Pancreas (tissue), 10 donors: ENCODE data around the gene COPZ1. TPM values are rescaled to one million over a fixed set of nuclear protein-coding genes. Genes with fewer than 3 reads are reported as not detected.

ENCODE experiments used
- ATAC-seq, 4 donors: fragments of 200-7000 bp; cut with Tn5 transposase; one replicate each; pipeline versions ENCODE4 v1.8.0 to v1.9.1; 2020; ENCODE audit warnings: mild to moderate bottlenecking in 4 of 4, moderate library complexity in 4 of 4
- DNase-seq, 6 donors: peaks; one replicate each; pipeline ENCODE4 v3.0.0-alpha.2; 2020
- FAIRE-seq: peaks from 2 replicates; lab custom pipeline; 2012; peaks lifted over from hg19 to GRCh38; lab: Jason Lieb, UNC
- H3K27ac ChIP-seq, 4 donors: fragments of 200-600 bp; sonication (generic); 1 replicate in 3 of 4; 2 replicates in 1 of 4; pipeline versions ENCODE4 v1.5.0 to v1.8.0; 2020
- H3K27me3 ChIP-seq, 4 donors: fragments of 200-600 bp; one replicate each; pipeline ENCODE4 v1.8.0; 2021
- H3K36me3 ChIP-seq, 3 donors: fragments of 200-600 bp; sonication (generic) in 1 of 3; one replicate each; pipeline versions ENCODE4 v1.5.0 to v1.8.0; 2020 to 2021
- H3K4me1 ChIP-seq, 3 donors: fragments of 200-600 bp; one replicate each; pipeline ENCODE4 v1.8.0; 2021
- H3K4me3 ChIP-seq, 4 donors: fragments of 200-600 bp; sonication (generic) in 2 of 4; one replicate each; pipeline versions ENCODE4 v1.5.0 to v1.8.0; 2020 to 2021
- H3K9me3 ChIP-seq, 4 donors: fragments of 200-600 bp; one replicate each; pipeline ENCODE4 v1.8.0; 2021
- WGBS, 2 donors: extraction: QIAGEN DNeasy Blood & Tissue Kit; methylation state at CpG; one replicate each; pipeline ENCODE4 v1.1.7; 2013; 5-methylcytosine and 5-hydroxymethylcytosine counted together
- intact Hi-C, 3 donors: fragments of 100-400 bp; cut with DNase I; formaldehyde crosslinking; loops; one replicate each; pipeline versions ENCODE4 v1.11.1 to v1.14.2; 2022
- polyA plus RNA-seq, 2 donors: library from polyadenylated mRNA; stranded (reverse); fragments of 200-250 nt; gene quantifications; one replicate each; pipeline ENCODE4 v1.2.3, GENCODE V29; 2013
- total RNA-seq, 6 donors: library from RNA; stranded (reverse); fragmentation: NEBNext Ultra II Directional in 4 of 6; extraction: Animal tissue kit (Norgen Biotek cat#: 25700) in 4 of 6; gene quantifications; one replicate each; pipeline versions ENCODE4 v1.2.1 to v1.2.4, GENCODE V29; 2021 to 2023
- TF ChIP-seq, protein P1 (sequence below), 4 donors: fragments of 200-600 bp; sonication (generic) in 3 of 4; IDR thresholded peaks; one replicate each; pipeline versions ENCODE4 v1.5.0 to v1.8.0; 2021; ENCODE audit warnings: antibody characterized with exemption in 4 of 4
- donor health status: healthy with polysubstance abuse.
- donor health status: DM: no; HTN: no; CAD: no; lungs with moderate emphysema.
- donor health status: DM: no; HTN: no; CAD: no.
- donor health status: control.
- donor health status: control.
- donor health status: Bipolar disorder and iron deficiency.
- donor health status: DM: yes; HTN: yes; CAD: no.
- donor health status: DM: no; HTN: no; CAD: no.
- donor health status: DM: no; HTN: no; CAD: no.
- donor health status: DM: yes; HTN: yes; CAD: no.

The COPZ1 gene
- total and polyA plus RNA-seq, 8 donors, result 44.6 to 115 (median 106) TPM

DNA sequence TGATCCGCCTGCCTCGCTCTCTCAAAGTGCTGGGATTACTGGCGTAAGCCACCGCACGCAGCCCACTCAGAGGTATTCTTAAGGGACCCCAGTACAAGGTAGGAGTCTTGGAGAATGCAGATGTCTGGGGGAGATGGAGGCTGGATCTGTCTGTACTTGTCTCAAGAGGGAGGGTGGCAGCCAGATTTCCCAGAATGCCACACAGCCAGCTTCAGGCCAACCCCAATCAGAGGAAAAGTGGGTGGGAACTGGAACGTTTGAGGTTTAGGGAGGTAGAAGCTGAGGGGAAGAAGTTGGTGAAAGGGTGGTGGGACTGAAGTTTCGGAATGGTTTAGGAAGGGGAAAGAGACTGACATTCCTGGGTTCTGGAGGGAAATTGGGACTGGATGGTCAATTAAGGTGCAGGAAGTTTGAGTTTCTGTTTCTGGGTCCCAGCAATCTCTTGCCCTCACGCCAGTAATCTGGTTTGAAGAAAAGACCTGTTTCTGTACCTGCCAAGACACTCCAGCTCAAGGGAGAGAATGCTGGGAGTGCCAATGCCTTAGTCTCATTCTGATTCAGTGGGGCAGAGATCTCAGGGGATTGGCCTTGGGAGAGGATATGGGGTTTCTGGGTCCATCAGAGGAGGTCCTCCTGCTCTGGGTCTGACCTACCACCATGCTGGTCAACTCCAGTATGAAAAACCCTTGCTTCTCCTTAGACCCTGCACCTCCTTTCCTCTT, 67.7 kb downstream of the COPZ1 start:
- Histone ChIP-seq H3K9me3 (no peaks in the 10 kb centered on the region), H3K4me3 (no peak overlapping the region), H3K36me3 (peaks cover 0 to 8% (median 2%) of the 10 kb centered on the region in 3 donors), H3K27ac (no peak overlapping the region), H3K27me3 (no peaks in the 10 kb centered on the region), H3K4me1 (no peaks in the 10 kb centered on the region)
- DNase-seq, result no peak
- FAIRE-seq, result no peak
- intact Hi-C loops, result no loop called here
- no peak for ATAC-seq
- 78 to 81% methylated on average over 8 of the region's 8 CpGs for WGBS, 2 donors
- TF ChIP-seq, protein P1, sequence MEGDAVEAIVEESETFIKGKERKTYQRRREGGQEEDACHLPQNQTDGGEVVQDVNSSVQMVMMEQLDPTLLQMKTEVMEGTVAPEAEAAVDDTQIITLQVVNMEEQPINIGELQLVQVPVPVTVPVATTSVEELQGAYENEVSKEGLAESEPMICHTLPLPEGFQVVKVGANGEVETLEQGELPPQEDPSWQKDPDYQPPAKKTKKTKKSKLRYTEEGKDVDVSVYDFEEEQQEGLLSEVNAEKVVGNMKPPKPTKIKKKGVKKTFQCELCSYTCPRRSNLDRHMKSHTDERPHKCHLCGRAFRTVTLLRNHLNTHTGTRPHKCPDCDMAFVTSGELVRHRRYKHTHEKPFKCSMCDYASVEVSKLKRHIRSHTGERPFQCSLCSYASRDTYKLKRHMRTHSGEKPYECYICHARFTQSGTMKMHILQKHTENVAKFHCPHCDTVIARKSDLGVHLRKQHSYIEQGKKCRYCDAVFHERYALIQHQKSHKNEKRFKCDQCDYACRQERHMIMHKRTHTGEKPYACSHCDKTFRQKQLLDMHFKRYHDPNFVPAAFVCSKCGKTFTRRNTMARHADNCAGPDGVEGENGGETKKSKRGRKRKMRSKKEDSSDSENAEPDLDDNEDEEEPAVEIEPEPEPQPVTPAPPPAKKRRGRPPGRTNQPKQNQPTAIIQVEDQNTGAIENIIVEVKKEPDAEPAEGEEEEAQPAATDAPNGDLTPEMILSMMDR (IDR thresholded peaks at IDR 0.05), result no peak

DNA sequence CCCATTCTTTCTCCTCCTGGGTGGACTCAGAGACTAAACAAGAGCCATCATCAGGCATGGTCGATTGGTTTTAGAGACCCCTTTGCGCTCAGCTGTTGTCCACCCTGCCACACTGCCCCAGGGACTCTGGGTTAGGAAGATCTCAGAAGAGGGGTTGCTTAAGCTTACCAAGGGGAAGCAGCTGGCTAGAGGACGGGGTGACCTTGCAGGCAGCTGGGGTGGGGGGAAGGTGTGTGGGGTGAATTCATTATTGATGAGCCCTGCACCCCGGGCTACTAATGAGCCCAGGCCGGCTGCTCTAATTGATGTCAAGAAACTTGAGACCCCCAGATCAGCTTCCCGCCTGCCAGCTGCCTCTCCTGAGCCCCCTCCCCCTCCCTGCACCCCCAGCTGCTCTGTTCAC, 68.3 kb downstream of the COPZ1 start:
- intact Hi-C loops, result no loop called here
- whole genome bisulfite sequencing, 2 donors, result 50 to 54% methylated on average over 6 of the region's 6 CpGs
- no peak for FAIRE-seq

DNA sequence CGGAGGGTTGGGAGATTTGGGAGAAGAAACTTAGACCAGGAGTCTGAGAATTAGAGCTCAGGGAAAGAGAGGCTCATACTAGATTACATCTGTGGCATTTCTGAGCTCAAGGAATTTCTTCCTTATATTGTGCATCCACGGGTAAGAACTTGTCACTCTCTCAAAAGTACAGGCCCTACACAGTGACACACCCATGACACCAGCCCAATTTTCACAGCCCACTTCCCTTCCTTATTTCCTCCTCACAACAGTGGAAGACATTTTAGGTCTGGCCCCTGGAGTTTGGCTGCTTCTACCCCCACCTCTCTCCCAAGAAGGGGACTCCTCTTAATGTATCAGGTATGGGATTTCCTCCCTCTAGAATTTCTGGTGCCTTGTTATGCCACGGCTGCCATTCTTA, 68.8 kb downstream of the COPZ1 start:
- Histone ChIP-seq H3K9me3 (no peaks in the 10 kb centered on the region), H3K4me1 (no peaks in the 10 kb centered on the region), H3K27me3 (no peaks in the 10 kb centered on the region), H3K36me3 (peaks cover 0 to 15% (median 2%) of the 10 kb centered on the region in 3 donors), H3K27ac (no peak overlapping the region), H3K4me3 (no peak overlapping the region)
- ATAC-seq (no peak), FAIRE-seq (no peak), DNase-seq (no peak)
- TF ChIP-seq, protein P1 (IDR thresholded peaks at IDR 0.05), result no peak
- WGBS, 2 donors, result 59 to 77% methylated on average over 3 of the region's 3 CpGs
- intact Hi-C loops, result no loop called here

More for the DNA sequence above, 68.3 kb downstream of the COPZ1 start:
- H3K27me3 ChIP-seq, result no peaks in the 10 kb centered on the region
- no peaks in the 10 kb centered on the region for H3K9me3 ChIP-seq
- TF ChIP-seq, protein P1 (IDR thresholded peaks at IDR 0.05), result no peak
- H3K27ac ChIP-seq, result no peak overlapping the region
- DNase-seq, result no peak
- ATAC-seq, result no peak
- no peaks in the 10 kb centered on the region for H3K4me1 ChIP-seq
- peaks cover 0 to 11% (median 2%) of the 10 kb centered on the region in 3 donors for H3K36me3 ChIP-seq
- H3K4me3 ChIP-seq, result no peak overlapping the region

DNA sequence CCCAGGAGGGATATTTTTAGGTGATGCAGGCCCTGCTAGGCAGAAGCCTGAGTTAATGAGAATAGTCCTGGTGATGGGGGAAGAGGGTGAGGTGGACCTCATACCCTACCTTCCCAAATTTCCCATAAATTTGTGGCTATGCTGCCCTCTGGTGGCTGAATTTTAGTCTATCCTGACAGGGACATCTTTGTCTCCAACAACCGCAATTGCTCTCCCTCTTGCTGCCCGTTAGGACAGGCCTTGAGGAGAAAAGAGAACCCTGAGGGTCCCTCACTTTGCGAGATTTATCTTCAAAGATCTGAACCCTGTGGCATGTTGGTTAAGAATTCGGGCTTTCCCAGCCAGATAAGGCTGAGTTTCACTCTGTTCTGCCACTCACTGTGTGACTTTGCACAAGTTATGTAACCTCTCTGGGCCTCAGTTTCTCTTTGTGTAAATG, 69.4 kb downstream of the COPZ1 start:
- no peaks in the 10 kb centered on the region for H3K9me3 ChIP-seq
- TF ChIP-seq, protein P1 (IDR thresholded peaks at IDR 0.05), result peak; percentile 43 to 74 (median 60)
- DNase-seq, result peak in 1 of 6 donors; percentile 47
- peak in 3 of 4 donors; percentile 32 to 53 (median 37) for ATAC-seq
- H3K27ac ChIP-seq, result no peak overlapping the region
- H3K36me3 ChIP-seq, result peaks cover 0 to 15% (median 2%) of the 10 kb centered on the region in 3 donors
- intact Hi-C loops, result no loop called here
- WGBS, 2 donors, result 24 to 32% methylated on average over 4 of the region's 4 CpGs
- no peaks in the 10 kb centered on the region for H3K27me3 ChIP-seq
- no peaks in the 10 kb centered on the region for H3K4me1 ChIP-seq
- no peak for FAIRE-seq
- no peak overlapping the region for H3K4me3 ChIP-seq

DNA sequence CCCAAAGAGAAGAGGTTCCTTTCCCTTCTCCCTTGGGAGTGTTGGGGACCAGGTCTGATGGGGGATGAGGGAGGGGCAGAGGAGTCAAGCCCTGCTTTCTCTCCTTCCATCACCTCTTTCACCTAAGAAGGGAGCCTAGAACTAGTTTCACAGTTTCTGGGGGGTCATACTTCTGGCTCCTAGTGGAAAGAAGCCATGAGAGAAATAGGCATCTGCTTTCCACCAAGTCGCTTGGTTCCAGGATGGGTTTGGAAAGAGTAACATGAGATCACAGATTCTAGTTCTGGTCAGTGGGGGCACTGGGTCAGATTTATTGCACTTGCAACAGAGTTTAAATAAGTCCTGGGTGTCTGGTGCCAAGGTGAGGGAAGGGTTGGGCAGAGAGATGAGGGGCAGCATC, 70.1 kb downstream of the COPZ1 start:
- DNase-seq (no peak), ATAC-seq (no peak), FAIRE-seq (no peak)
- Histone ChIP-seq H3K4me3 (no peak overlapping the region), H3K27me3 (no peaks in the 10 kb centered on the region), H3K4me1 (no peaks in the 10 kb centered on the region), H3K9me3 (no peaks in the 10 kb centered on the region), H3K27ac (no peak overlapping the region), H3K36me3 (peaks cover 0 to 15% (median 2%) of the 10 kb centered on the region in 3 donors)
- TF ChIP-seq, protein P1 (IDR thresholded peaks at IDR 0.05), result no peak
- WGBS, 2 donors, result 90 to 100% methylated on average over 1 of the region's 1 CpG
- intact Hi-C loops, result no loop called here
